SK-MEL-5 (cell line): Measurements from ENCODE around the gene RASIP1. TPM values are rescaled to one million over a fixed set of nuclear protein-coding genes. Genes with fewer than 3 reads are reported as not detected.
A peak's percentile ranks its signal among the peaks of the same experiment; 100 is the strongest.
"Not testable (repeated sequence)": the region's sequence is repeated elsewhere in the genome, so short reads cannot be mapped to it uniquely, and the experiment has no call there.

ENCODE experiments used
- DNase-seq: peaks from one replicate; pipeline ENCODE4 v3.0.0-alpha.2; 2016; ENCODE audit warnings: low read depth, low spot score
- in situ Hi-C: cut with HindIII; loops from 2 replicates; pipeline ENCODE4 v1.10.0; 2016; ENCODE audit warnings: low sequenced_read_pairs, high pct_unique_total_duplicates, low pct_unique_long_range_greater_than_20kb
- total RNA-seq: library from RNA; depleted of rRNA; stranded (reverse); fragments of >200 nt; shearing (Covaris generic); gene quantifications from 2 replicates; pipeline ENCODE4 v1.2.3, GENCODE V29; 2014

RASIP1 gene
- total RNA-seq, 1 experiment from 2014 or later: 0.71 TPM

- DNase-seq, in situ Hi-C loops: not testable (repeated sequence)
Measured at GRCh38 chr19:48718106-48718505, 22.3 kb downstream of the RASIP1 start.

GRCh38 chr19:48716562-48717291, 23.7 kb downstream of the RASIP1 start:
- in situ Hi-C loops: no loop called here
- DNase-seq: no peak

- in situ Hi-C loops: no loop called here
- DNase-seq: no peak
Measured at GRCh38 chr19:48715681-48716171, 24.7 kb downstream of the RASIP1 start.

GRCh38 chr19:48714759-48715675, 25.4 kb downstream of the RASIP1 start:
- in situ Hi-C loops: no loop called here
- no peak for DNase-seq

GRCh38 chr19:48713864-48714755, 26.3 kb downstream of the RASIP1 start:
- peak; percentile 99 for DNase-seq
- in situ Hi-C loops: no loop called here

GRCh38 chr19:48713041-48713863, 27.2 kb downstream of the RASIP1 start:
- peak; percentile 47 for DNase-seq
- in situ Hi-C loops: no loop called here

GRCh38 chr19:48711106-48711662, 29.2 kb downstream of the RASIP1 start:
- no peak for DNase-seq
- in situ Hi-C loops: no loop called here

GRCh38 chr19:48708471-48708870, 31.9 kb downstream of the RASIP1 start:
- no peak for DNase-seq
- in situ Hi-C loops: no loop called here

GRCh38 chr19:48705431-48705830, 35.0 kb downstream of the RASIP1 start:
- in situ Hi-C loops: no loop called here
- no peak for DNase-seq

- in situ Hi-C loops: no loop called here
- DNase-seq: no peak
Measured at GRCh38 chr19:48703316-48703715, 37.1 kb downstream of the RASIP1 start.

- no peak for DNase-seq
- in situ Hi-C loops: no loop called here
Measured at GRCh38 chr19:48702701-48703100, 37.7 kb downstream of the RASIP1 start.

- in situ Hi-C loops: no loop called here
- peak; percentile 49 for DNase-seq
Measured at GRCh38 chr19:48698046-48698445, 42.4 kb downstream of the RASIP1 start.

GRCh38 chr19:48696353-48697010, 43.9 kb downstream of the RASIP1 start:
- in situ Hi-C loops: no loop called here
- no peak for DNase-seq

GRCh38 chr19:48695743-48696352, 44.6 kb downstream of the RASIP1 start, which contains the start of gene FUT2:
FUT2 (plus strand) TSS chr19:48695971; CDS start chr19:48702957, 6,986 bp downstream.
- DNase-seq: no peak
- in situ Hi-C loops: no loop called here

- DNase-seq, in situ Hi-C loops: not testable (repeated sequence)
Measured at GRCh38 chr19:48693629-48694028, 46.8 kb downstream of the RASIP1 start.

GRCh38 chr19:48689449-48689848, 51.0 kb downstream of the RASIP1 start:
- in situ Hi-C loops: no loop called here
- no peak for DNase-seq
